ENCODE measurements around the gene BIRC3. TPM values are rescaled to one million over a fixed set of nuclear protein-coding genes. Genes with fewer than 3 reads are reported as not detected.

Gene BIRC3
- total RNA-seq, 1 experiment from 2014 or later, result 69.4 TPM

DNA sequence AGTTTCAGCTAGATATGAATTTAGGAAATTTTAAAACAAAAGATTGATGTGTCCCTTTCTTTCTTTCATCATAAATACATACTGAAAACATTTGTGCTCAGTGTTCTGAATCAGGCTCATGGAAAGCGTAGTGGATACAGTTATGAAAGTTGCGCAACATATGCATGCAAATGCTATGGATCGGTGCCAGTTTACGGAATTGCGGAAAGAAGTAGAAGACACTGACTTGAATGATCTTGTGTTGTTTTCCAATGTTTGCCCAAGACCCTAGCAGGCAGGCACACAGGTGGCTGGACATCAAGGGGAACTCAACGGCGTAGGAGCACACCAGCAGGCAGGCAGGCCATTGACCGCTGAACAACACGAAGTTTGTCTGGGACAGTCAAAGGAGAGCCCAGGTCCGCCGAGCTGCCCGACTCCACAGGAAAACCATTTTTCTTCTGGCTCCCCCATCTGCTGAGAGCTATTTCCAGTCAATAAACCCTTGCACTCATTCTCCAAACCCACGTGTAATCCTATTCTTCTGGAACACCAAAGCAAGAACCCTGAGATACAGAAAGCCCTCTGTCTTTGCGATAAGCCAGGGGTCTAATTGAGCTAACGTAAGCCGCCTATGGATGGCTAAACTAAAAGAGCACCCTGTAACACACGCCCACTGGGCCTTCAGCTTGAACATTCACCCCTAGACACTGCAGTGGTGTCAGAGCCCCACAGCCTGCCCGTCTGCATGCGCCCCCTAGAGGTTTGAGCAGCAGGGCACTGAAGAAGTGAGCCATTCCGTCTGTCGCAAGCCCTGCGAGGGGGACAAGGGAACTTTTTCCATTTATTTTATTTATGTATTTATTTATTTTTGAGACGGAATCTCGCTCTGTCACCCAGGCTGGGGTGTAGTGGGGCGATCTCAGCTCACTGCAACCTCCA, 7.4 kb upstream of the BIRC3 start:
- CTCF ChIA-PET, result interaction anchor here (0.8 kb wide), 1 partner anchor 9 kb away, joined by 3 read pairs; no protein-coding TSS in a partner anchor
- intact Hi-C loops (cut with micrococcal nuclease; ENCODE audit: unreplicated experiment), result no loop called here
- DNase-seq, result no peak
- no peak overlapping the region for H3K27ac Mint-ChIP-seq (ENCODE audit: unreplicated experiment)
- H3K9me3 Mint-ChIP-seq (ENCODE audit: low read depth, unreplicated experiment), result no peaks in the 10 kb centered on the region
- H3K4me3 Mint-ChIP-seq (ENCODE audit: low read depth, unreplicated experiment), result no peak overlapping the region
- TF ChIP-seq CTCF (IDR thresholded peaks at IDR 0.05; ENCODE audit: unreplicated experiment), result no peak
- H3K27me3 Mint-ChIP-seq (ENCODE audit: unreplicated experiment), result no peaks in the 10 kb centered on the region
- no TSS peak for BruUV-seq (replicated peaks)
- H3K4me1 Mint-ChIP-seq (ENCODE audit: low read depth, unreplicated experiment), result peaks cover 35% of the 10 kb centered on the region
- H3K36me3 Mint-ChIP-seq (ENCODE audit: insufficient read depth, unreplicated experiment), result peaks cover 21% of the 10 kb centered on the region

DNA sequence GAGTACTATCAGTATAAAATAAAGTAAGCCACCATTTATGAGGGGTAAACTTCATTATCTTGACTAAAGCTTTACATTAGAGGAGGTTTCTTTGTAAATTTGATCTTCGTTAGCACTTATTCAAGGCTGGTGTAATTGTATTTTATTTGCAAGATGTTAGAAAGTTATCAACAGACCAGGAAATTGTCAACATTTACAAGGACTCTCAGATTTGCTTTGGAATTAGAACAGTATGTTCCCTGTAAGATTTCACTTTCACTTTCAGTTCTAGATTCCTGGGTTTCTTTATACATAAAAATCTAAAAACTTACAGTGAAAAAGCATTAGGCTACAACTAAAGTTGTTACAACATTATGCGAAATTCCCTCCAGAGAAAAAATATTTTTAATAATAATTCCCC, 4.6 kb upstream of the BIRC3 start:
- Mint-ChIP-seq H3K4me3 (ENCODE audit: low read depth, unreplicated experiment) (peak overlapping the region; percentile 66), H3K27ac (ENCODE audit: unreplicated experiment) (peak overlapping the region; percentile 97), H3K36me3 (ENCODE audit: insufficient read depth, unreplicated experiment) (peaks cover 24% of the 10 kb centered on the region), H3K4me1 (ENCODE audit: low read depth, unreplicated experiment) (peaks cover 32% of the 10 kb centered on the region), H3K9me3 (ENCODE audit: low read depth, unreplicated experiment) (no peaks in the 10 kb centered on the region), H3K27me3 (ENCODE audit: unreplicated experiment) (no peaks in the 10 kb centered on the region)
- no peak for TF ChIP-seq CTCF (IDR thresholded peaks at IDR 0.05; ENCODE audit: unreplicated experiment)
- intact Hi-C loops (cut with micrococcal nuclease; ENCODE audit: unreplicated experiment), result no loop called here
- BruUV-seq (replicated peaks), result no TSS peak
- CTCF ChIA-PET, result no interaction called here
- DNase-seq, result no peak

GRCh38 chr11:102313238-102313940, 3.9 kb upstream of the BIRC3 start:
- intact Hi-C loops (cut with micrococcal nuclease; ENCODE audit: unreplicated experiment), result no loop called here
- Mint-ChIP-seq H3K27ac (ENCODE audit: unreplicated experiment) (peak overlapping the region; percentile 97), H3K36me3 (ENCODE audit: insufficient read depth, unreplicated experiment) (peaks cover 31% of the 10 kb centered on the region), H3K4me3 (ENCODE audit: low read depth, unreplicated experiment) (peak overlapping the region; percentile 66), H3K9me3 (ENCODE audit: low read depth, unreplicated experiment) (no peaks in the 10 kb centered on the region), H3K27me3 (ENCODE audit: unreplicated experiment) (no peaks in the 10 kb centered on the region), H3K4me1 (ENCODE audit: low read depth, unreplicated experiment) (peaks cover 31% of the 10 kb centered on the region)
- TF ChIP-seq CTCF (IDR thresholded peaks at IDR 0.05; ENCODE audit: unreplicated experiment), result no peak
- CTCF ChIA-PET, result no interaction called here
- no TSS peak for BruUV-seq (replicated peaks)
- DNase-seq, result no peak

DNA sequence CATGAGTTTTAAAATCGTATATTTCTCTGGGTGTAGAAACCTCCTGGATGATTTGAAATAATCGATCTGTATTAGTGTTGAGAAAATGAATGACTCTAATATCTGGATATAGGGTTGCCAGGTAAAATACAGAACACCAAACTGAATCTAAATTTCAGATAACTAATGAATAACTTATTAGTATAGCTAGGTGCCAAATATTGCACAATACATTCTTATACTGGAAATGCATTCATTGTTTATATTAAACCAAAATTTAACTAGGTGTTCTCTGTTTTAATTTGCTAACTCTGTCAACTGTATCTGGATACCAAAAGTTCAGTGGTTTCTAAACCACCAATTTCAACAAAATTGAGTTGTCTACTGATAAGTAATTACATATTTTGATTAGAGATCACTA, 2.5 kb upstream of the BIRC3 start:
- Mint-ChIP-seq H3K9me3 (ENCODE audit: low read depth, unreplicated experiment) (no peaks in the 10 kb centered on the region), H3K4me3 (ENCODE audit: low read depth, unreplicated experiment) (peak overlapping the region; percentile 26), H3K4me1 (ENCODE audit: low read depth, unreplicated experiment) (peaks cover 39% of the 10 kb centered on the region), H3K27ac (ENCODE audit: unreplicated experiment) (peak overlapping the region; percentile 92), H3K27me3 (ENCODE audit: unreplicated experiment) (no peaks in the 10 kb centered on the region), H3K36me3 (ENCODE audit: insufficient read depth, unreplicated experiment) (peaks cover 45% of the 10 kb centered on the region)
- no peak for DNase-seq
- intact Hi-C loops (cut with micrococcal nuclease; ENCODE audit: unreplicated experiment), result no loop called here
- TF ChIP-seq CTCF (IDR thresholded peaks at IDR 0.05; ENCODE audit: unreplicated experiment), result no peak
- CTCF ChIA-PET, result interaction anchor here (1.2 kb wide), 1 partner anchor 8 kb away, joined by 6 read pairs; no protein-coding TSS in a partner anchor
- BruUV-seq (replicated peaks), result no TSS peak

All from Calu3 (cell line).